Activated CD4-positive, alpha-beta T cell treated with anti-CD3 and anti-CD28 coated beads for 24 hours (primary cell): ENCODE data around the gene SHC1.

ENCODE experiments used
- DNase-seq, 2 donors: peaks; one replicate each; pipeline ENCODE4 v3.0.0-alpha.2; 2020; ENCODE audit warnings: low read depth in 2 of 2

SHC1 gene

GRCh38 chr1:154973344-154974101, 3.0 kb upstream of the SHC1 start:
- peak; percentile 89 to 97 for DNase-seq

GRCh38 chr1:154972517-154973343, 2.2 kb upstream of the SHC1 start:
- DNase-seq: no peak

DNA sequence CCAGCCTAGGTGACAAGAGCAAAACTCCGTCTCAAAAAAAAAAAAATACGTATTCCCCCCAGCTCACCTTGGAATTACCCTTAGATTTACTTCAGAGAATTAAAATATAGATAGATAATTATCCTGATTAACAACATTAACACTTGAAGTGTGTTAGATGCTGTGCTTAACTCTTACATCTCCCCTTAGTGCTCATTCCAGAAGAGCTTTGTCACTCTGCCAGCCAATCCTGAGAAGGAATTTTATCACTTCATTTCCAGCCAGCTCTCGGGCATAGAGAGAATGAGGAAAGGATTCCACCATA, 1.6 kb upstream of the SHC1 start:
- no peak for DNase-seq

GRCh38 chr1:154971341-154971998, 923 bp upstream of the SHC1 start:
- DNase-seq: no peak

DNA sequence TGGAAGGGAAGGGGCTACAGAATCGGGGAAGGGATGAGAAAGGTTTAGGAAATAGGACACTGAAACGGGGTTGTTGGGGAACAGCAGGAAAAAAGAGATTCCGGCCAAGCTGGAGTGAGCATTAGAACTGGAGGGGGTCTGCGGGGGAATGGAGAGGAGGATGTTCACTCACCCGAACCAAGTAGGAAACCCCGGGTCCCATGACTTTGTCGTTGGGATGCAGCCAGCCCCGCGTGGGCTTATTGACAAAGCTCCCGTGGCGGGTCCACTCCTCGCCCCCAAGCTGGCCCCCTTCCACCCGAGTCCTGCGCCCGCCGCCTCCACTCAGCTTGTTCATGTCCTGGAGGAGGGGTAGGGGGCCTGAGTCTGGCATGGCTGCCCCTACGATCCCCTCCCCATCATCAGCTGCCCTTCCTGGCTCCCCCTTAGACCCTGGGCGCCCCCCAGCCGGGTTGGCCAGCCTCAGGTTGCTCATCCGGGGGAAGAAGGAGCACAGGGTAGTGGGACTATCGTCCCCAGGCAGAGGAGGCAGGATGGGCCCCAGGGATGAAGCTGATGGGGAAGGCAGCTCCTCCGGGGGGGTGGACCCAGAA, 591 bp downstream of the SHC1 start:
- no peak for DNase-seq

DNA sequence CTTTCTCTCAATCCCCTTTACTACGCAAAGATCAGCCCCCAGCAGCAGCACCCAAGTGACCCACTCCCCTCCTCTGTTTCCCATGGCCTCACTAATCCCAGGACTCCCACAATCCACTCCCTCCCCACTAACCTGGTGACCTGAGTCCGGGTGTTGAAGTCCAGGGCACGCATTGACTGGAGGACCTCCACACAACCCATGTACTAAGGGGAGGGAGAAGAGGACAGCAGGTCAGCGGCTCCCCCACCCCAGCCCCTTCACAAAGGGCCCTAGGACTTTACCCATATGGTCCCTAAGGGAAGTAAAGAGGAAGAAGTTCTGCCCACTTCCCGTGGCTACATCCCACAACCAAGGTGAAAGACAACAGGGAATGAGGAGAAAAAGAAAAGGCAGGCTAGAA, 1.3 kb downstream of the SHC1 start:
- no peak for DNase-seq

- DNase-seq: no peak
Measured at GRCh38 chr1:154968731-154969130, 1.8 kb downstream of the SHC1 start.

DNA sequence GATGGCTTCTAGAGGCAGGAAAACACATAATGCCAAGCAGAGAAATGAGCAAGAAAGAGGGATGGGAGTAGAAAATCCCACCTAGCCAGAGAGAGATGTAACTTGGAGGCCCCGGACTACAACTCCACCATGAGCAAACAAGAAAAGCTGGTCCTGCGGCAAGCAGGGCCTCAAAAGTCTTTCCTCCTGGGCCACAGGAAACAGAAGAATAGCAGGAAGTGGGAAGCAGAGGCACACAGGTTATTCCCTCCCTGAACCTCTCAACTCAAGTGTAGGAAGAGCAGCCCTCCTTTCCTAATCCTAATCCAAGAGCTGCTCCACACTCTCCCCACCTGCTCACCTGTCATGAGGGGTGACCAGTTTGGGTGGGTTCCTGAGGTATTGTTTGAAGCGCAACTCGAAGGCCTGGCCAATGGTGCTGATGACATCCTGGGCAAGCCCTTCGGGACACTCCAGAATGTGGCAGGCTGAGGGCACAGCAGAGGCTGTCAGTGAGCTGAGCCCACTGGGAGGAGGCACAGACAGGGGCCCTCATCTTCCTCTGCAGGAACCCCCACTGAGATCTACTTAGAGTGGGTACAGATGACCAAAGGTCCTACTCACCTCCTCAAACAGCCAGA, 3.1 kb downstream of the SHC1 start:
- DNase-seq: no peak

DNA sequence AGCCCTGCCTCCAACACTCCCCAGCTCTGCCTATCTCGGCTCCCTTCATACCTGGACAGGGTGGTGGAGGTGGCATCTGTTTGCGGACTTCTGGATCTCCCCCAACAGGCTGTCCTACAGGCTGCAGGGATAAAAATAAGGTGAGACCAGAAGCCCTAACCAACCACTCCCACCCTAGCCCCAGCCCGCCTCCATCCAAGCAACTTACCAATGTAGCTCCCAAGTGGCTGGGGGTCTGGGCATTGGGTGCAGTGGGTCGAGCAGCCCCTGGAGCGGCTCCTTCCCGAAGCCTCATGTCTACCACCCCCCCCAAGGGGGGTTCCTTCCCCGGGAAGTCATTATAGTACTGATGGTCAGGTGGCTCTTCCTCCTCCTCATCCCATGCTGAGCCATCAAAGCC, 4.4 kb downstream of the SHC1 start:
- no peak for DNase-seq

DNA sequence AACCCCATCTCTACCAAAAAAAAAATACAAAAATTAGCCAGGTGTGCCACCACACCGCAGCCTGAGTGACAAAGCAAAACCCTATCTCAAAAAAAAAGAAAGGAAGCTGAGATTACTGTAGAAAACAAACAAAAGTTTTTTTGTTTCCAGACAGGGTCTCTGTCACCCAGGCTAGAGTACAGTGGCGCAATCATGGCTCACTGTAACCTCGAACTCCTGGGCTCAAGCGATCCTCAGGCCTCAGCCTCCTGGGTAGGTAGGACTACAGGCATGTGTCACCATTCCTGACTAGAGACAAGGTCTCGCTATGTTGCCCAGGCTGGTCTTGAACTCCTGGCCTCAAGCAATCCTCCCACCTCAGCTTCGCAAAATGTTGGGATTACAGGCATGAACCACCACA, 6.2 kb downstream of the SHC1 start:
- DNase-seq: no peak

DNA sequence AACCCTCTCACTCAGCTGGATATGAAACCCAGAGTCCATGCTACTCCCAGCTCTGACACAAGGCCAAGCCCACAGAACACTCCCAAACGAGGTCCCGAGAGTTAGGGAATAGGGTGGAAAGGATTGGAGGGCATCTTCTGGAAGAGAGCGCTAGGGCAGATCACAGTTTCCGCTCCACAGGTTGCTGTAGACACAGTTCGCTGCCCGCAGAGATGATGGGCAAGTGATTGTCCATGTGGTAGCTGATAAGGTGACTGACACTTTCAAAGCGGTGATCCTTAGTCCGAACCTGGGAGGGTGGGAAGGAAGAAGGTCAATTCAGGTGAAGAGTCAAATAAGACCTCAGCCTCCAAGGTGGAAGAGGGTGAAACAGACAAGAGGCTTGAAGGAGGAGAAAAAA, 6.9 kb downstream of the SHC1 start:
- no peak for DNase-seq

DNA sequence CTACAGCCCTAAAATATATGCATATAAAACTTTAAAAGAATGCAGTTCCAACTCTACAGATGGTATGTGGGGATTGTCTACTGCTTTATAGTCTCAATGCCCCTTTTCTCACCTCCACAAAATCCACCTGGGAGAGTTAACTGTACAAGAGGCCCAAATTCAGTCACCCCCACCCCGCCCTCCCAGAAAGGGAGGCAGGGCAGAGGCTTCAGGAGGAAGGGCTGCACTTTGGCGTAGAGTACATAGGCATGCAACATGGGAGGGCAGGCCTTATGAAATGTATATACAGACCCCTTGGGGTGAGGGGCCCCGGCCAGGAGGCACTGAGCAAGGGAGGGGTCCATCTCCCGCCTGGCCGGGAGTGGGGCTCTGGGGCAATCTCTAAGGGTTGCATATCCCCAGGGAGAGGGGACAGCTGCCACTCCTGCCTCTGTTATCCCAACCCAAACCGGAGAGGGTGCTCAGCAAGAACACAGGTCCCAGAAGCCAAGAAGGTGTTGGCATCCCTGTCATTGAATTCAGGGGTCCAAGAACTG, 7.7 kb downstream of the SHC1 start:
- DNase-seq: no peak

DNA sequence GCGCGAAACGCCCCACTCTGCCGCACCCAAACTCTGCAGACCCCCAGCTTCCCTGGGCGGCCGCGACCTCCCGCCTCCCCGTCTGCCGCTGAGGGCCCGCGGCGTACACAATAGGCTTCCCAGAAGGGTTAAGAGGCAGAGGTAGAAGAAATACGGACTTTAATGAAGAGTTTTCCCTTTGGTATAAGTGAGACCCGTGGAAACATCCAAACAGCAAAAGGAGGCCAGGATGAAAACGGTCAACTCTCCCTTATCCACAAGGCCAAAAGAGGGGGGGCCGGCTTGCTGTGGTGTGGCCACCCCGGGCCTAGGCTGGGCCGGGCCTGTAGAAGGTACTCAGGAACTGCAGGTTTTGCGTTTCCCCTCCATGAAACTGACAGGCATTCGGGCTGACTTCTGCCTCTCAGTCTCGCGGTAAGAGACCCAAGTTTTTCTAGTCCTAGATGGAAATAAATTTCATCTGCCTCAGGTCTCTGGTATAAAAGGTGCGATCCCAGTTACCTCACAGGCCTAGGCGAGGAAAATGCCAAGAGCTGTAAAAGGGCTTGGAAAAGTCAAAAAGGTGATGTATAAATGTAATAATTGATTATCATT, 8.3 kb downstream of the SHC1 start:
- no peak for DNase-seq

DNA sequence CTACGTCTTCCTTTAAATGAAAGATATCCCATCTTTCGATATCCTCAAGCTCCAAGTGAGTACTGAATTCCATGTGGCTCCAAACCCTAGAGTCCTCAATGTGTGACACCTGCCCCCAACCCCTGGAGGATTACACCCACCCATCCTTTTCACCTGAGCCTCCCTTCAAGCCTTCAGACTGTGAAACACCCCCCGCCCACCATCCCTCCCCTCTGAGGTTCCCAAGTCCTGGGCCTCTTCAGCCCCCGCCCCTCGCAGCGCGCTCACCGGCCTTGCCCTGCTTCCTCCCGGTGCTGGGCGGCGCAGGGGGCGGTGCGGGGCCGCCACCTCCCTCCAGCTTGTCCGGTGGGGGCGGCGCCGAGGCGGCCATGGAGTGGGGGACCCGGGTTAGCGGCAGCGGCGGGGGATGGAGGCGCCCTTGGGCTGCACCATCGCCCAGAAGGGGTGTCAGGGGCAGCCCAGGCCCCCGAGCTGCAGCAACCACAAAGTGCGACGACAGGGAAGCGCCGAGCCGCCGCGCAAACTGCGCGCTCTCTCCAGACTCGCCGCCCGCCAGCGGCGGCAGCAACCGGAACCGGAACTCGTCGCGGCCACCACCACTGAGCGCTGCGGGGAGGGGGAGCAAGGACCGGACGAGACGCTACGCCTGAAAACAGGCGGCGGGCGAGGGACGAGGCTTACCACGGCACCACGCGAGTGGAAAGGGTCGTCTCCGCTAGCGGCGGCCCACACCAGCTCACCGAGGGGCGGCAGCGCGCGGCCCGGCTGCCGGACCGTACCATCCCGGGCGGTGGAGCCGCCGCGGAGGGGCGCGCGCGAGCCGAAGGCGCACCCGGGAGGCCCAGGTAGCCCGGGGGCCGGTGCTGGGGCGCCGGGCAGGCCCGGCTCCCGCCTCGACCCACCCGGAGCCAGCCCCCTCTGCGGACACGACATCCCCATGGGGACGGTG, 9.1 kb downstream of the SHC1 start, which contains the start of gene PYGO2:
Gene PYGO2, minus strand, starts transcription at position 576 of the 949 bp plus-strand sequence. Its CDS starts 206 bp downstream, at position 370.
- DNase-seq: peak; percentile 69 to 79

GRCh38 chr1:154960446-154961136, 10.0 kb downstream of the SHC1 start:
- no peak for DNase-seq

- DNase-seq: no peak
Measured at GRCh38 chr1:154959426-154959780, 11.1 kb downstream of the SHC1 start.

GRCh38 chr1:154958681-154959425, 11.7 kb downstream of the SHC1 start:
- DNase-seq: no peak

GRCh38 chr1:154958036-154958435, 12.5 kb downstream of the SHC1 start:
- DNase-seq: no peak
